Uterus (tissue), 2 donors: ENCODE data around the gene ALG14.

Source experiments
- POLR2A ChIP-seq, 2 donors: fragments of 450-650 bp; IDR thresholded peaks; one replicate each; pipeline ENCODE4 v1.6.1; 2016; ENCODE audit warnings: antibody characterized with exemption in 2 of 2, mild to moderate bottlenecking in 1 of 2, moderate library complexity in 1 of 2
- TF ChIP-seq, protein P1 (sequence below), 4 experiments: fragments of 200-600 bp in 2 of 4; fragments of 450-650 bp in 2 of 4; sonication (generic) in 2 of 4; IDR thresholded peaks; one replicate each; pipeline ENCODE4 v1.5.1; 2016 to 2019; ENCODE audit warnings: antibody characterized with exemption in 4 of 4, mild to moderate bottlenecking in 2 of 4, moderate library complexity in 1 of 4

DNA sequence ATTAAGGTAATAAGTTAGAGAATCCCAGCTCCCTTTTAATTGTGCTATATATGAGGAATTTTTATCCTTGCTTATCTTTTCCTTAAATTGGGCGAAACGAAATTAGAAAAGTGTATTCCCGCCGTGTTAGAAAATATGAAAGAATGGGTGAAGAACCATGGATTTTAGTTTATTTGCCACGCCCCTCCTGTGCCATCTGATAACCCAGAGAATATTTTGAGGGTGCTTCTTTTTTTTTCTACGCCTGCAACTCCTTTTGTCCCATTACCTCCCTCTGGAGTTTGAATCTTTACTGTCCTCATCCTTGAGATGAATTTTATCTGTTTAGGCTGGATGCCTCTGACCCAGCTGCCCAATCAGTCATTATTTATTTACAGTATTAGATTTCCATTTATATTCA lies 46.0 kb upstream of the ALG14 start:
- TF ChIP-seq, protein P1, sequence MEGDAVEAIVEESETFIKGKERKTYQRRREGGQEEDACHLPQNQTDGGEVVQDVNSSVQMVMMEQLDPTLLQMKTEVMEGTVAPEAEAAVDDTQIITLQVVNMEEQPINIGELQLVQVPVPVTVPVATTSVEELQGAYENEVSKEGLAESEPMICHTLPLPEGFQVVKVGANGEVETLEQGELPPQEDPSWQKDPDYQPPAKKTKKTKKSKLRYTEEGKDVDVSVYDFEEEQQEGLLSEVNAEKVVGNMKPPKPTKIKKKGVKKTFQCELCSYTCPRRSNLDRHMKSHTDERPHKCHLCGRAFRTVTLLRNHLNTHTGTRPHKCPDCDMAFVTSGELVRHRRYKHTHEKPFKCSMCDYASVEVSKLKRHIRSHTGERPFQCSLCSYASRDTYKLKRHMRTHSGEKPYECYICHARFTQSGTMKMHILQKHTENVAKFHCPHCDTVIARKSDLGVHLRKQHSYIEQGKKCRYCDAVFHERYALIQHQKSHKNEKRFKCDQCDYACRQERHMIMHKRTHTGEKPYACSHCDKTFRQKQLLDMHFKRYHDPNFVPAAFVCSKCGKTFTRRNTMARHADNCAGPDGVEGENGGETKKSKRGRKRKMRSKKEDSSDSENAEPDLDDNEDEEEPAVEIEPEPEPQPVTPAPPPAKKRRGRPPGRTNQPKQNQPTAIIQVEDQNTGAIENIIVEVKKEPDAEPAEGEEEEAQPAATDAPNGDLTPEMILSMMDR (IDR thresholded peaks at IDR 0.05), result no peak
- no peak for TF ChIP-seq POLR2A (IDR thresholded peaks at IDR 0.05)
